Measurements from ENCODE around the gene PBX2.
A peak's percentile ranks its signal among the peaks of the same experiment; 100 is the strongest.

DNA sequence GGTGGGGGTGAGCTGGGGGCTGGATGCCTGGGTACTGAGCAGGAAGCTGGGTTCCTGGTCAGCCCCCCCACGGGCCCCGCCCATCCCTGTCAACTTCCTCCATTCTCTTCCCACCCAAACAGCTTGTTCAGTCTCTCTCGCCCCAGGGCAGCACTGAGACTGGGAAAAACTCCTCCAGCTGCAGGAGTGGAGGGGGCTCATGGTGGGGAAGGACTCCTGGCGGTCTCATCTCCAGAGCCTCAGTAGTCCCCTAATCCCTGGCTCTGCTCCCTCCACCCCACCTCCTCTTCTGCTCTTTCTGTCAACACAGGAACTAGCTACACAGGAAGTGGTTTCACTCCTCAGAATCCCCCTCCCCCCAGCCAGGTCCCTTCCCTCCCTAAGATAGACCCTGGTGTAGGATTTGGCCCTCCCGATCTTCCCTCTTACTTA, 2.6 kb upstream of the PBX2 start, which contains the start of gene GPSM3:
- TF ChIP-seq, protein P1, sequence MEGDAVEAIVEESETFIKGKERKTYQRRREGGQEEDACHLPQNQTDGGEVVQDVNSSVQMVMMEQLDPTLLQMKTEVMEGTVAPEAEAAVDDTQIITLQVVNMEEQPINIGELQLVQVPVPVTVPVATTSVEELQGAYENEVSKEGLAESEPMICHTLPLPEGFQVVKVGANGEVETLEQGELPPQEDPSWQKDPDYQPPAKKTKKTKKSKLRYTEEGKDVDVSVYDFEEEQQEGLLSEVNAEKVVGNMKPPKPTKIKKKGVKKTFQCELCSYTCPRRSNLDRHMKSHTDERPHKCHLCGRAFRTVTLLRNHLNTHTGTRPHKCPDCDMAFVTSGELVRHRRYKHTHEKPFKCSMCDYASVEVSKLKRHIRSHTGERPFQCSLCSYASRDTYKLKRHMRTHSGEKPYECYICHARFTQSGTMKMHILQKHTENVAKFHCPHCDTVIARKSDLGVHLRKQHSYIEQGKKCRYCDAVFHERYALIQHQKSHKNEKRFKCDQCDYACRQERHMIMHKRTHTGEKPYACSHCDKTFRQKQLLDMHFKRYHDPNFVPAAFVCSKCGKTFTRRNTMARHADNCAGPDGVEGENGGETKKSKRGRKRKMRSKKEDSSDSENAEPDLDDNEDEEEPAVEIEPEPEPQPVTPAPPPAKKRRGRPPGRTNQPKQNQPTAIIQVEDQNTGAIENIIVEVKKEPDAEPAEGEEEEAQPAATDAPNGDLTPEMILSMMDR (IDR thresholded peaks at IDR 0.05 in 8 of 11, conservative IDR thresholded peaks at IDR 0.05 in 3 of 11) = peak in 1 of 11 experiments; percentile 6
- peak; percentile 59 to 84 (median 80) for TF ChIP-seq POLR2AphosphoS5 (IDR thresholded peaks at IDR 0.05)
- peak in 2 of 3 donors; percentile 38 to 49 for TF ChIP-seq POLR2A (IDR thresholded peaks at IDR 0.05)

Measured in spleen (tissue), 7 donors.